MV-4-11 (cell line): ENCODE data around the gene TMEM178B.

Experiments used
- DNase-seq: peaks from one replicate; lab custom pipeline; 2025; lab: John Stamatoyannopoulos, UW

TMEM178B gene

DNA sequence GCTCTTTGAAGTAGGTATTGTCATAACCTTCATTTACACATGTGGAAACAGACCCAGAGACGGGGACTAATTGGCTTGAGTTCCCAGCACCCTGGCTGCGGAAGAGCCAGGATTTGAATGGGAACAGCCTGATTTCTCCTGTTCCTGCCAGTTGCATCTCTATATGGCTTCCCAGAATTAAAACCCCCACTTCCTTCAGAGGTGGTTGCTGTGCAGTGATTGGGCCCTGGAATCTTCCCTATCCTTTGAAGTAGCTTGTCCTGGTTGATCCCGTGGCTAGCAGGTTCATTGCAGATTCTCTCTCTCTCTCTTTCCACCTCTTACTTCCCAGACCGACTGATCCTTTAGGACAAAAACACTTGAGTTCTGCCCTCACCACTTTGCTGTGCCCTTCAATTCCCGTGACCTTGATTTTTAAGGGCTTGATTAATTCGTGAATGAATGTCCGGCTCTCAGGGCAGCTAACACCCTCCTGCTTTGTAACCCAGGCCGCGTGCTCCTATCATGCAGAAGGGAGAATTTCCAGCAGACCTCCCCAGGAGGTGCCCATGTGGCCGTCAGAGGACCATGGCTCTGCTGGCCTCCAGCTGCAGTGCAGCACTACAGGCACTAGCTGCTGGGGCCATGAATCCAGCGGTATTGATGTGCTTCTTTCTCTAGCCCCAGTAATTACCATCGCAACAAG, 356.7 kb downstream of the TMEM178B start:
- DNase-seq = no peak

DNA sequence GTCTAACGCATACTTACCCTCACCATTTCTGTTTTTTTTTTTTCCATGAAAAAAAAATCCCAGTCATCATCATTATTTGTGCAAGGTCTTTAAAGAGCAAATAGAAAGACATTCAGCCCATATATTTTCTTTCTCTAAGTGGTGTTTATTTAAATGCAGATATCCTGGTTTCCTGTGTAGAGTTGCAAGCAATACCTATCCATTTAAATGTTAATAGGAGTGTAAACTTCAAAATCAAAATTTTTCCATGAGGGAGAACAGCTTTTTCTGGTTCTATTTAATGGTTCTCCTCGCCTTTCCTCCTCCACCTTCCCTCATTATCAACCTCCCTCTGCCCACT, 357.2 kb downstream of the TMEM178B start:
- no peak for DNase-seq

DNA sequence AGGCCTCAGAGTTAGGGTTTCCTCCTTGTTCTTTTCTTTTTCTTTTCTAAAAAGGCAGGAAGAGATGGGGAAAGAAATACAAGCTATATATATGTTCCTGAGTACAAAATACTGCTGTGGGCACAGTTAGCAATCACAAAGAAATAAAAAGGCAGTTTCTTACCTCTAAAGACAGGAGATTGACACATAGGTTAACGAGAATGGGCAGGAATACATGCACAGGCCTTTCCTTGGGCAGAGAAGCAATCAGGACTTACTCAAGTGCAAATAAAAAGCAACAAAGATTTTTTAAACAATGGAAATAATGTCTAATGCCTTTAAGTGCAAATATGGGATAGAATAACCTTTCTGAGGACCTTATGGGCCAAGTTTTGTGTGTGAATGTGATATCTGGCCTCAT, 357.8 kb downstream of the TMEM178B start:
- no peak for DNase-seq

DNA sequence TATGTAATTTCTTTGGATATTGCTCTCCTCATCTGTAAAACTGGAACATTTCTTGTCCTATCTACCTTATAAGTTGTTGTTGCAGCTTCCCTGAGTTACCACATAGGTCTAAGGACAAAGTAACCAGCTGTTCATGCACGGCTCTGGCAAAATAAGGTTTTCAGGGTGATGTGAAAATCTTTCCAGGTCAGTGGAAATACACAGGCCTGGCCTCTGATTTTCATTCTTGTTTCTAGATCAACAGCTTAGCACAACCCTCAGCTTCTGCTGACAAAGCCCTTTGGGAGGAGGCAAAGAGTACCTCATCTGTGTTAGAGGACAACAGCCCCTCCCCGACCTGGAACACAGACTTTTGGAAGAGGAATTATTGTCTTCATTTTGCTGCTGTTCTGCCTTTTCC, 359.8 kb downstream of the TMEM178B start:
- DNase-seq = no peak

DNA sequence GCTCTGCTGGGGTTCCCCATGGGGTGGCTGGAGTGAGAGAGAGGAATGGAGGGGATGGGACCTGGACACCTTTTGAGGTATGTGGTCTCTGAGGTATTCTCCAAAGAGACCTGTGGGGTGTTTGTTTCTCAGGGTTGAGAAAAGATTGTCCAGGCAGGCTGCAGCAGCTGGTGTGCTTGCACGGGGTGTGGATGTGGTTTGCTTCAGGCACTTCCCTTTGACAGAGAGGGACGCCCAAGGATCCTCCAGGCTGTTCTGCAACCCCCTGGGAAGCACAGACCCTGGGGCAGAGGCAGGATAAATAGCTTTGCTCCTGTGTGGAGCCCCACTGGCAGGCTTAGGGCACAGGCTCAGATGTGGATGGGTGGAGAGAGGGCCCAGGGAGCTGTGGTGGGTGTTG, 362.3 kb downstream of the TMEM178B start:
- no peak for DNase-seq

DNA sequence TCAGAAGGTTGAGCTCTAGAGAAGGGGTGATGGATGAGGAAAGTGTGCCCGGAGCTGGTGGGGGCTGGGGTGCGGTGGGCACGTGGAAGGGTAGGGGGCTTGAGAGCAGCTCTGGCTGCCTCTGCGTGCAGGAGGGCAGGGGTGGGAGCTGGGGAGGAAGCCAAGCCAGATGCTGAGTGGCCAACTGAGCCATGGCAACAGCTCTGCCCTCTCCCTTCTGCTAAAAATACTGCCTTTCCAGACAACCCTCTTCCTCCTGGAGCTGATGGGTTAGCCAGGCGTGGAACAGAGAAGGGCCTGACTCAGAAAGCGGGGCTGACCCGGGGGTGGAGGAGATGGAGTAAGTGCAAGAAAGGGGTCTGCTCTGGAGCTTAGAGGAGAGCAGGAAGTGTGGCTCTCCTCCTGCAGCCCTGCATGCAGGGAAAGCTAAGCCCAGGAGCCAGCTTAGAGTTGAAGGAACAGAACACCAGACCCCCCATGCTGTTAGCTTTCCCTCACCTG, 362.8 kb downstream of the TMEM178B start:
- no peak for DNase-seq

DNA sequence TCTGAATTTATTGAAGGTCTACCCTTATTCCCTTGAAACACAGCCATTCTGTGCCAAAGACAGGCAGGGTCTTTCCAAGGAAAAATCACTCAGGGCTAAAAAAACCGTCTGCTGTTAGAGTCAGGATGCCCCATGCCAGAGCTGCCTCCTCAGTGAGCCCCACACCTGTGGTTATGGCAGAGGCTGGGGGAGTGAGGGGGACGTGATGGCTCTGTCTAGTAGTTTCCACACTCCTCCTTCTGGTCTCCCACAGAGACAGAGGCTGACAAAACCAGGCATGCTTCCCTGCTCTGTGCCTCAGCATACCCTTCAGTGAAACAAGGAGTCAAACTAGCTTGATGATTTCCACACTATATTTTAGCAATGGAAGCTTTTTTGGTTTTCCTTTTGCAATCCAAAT, 365.3 kb downstream of the TMEM178B start:
- no peak for DNase-seq

DNA sequence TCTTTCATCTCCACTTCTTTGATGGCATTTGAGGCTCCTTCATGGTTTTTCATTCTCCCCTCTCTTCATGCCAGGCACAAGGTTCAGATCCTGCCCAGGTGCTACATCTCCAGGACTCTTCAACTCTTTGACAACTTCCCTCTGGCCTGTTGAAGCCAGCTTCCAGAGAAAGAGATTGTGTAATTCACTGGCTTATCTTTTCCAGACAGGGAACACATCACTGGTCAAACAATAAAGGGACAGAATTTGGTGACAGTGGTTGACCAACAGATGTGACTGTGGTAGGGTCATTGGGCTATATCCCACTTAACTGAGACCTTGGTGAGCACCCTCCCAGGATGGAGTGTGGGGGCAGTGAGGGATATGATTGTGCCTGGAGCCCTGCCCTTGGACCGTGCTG, 365.9 kb downstream of the TMEM178B start:
- no peak for DNase-seq

DNA sequence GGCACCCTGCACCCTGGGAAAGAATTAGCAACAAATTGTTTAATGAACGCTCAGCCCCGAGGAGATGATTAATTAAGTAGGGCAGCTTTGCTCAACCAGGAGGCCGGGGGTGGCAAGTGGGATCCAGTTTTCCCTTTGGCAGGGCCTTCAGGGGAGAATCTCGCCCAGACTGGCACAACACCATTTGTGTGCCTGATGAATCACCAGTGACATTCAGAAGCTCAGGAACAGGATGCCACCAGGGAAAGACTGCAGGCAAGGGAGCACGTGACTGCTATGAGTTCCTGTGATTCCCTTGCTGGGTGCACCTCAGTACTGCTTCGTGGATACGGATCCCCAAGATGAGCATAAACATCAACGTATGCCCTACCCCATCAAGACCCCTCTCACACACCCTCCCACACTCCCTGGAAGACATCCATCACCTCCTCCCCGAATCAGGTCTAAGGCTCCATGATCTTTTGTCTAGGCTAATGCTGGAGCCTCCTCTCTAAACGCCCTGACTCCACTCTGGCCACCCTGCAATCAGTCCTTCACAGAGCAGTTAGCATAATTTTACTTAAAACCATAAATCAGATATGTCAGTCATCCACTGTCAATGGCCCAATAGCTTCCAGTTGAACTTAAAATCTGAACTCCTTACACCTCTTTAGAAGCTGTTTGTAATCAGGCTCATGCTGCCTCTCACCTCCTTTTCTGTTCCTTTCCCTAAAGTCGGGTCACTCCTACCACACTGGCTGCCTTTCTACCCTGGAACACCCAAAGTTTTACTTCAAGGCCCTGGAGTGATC, 368.2 kb downstream of the TMEM178B start:
- no peak for DNase-seq

DNA sequence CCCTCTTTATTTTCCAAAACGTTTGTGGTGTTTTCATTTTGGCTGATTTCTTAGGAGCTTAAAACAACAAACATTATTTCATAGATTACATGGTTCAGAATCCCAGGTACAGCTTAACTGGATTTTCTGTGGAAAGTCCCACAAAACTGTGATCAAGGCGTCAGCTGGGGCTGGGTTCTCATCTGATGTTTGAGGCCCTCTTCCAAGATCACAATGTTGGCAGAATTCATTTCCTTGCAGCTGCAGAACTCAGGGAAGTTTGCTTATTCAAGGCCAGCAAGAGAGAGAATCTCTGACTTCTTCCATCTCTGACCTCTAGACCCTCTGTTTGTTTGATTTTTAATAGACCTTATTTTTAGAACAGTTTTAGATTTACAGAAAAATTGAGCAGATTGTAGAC, 368.9 kb downstream of the TMEM178B start:
- no peak for DNase-seq

DNA sequence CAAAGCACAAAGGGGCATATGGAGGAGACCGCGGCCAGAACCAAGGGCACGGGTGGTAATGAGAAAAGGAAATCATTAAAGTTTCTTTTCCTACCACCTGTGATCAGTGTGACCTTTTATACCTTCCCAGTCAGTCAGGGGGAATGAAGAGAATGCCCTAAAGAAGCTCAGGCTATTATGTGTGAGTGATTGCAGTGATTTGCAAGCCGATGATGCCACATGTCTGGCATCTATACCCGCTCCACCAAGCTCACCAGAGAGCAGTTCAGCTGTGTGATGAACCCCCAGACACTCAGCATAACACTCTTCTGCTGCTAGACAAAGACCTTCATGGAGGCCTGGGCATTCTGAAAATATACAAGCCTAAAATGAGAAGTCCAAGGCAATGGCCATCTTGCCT, 371.1 kb downstream of the TMEM178B start:
- DNase-seq = no peak

DNA sequence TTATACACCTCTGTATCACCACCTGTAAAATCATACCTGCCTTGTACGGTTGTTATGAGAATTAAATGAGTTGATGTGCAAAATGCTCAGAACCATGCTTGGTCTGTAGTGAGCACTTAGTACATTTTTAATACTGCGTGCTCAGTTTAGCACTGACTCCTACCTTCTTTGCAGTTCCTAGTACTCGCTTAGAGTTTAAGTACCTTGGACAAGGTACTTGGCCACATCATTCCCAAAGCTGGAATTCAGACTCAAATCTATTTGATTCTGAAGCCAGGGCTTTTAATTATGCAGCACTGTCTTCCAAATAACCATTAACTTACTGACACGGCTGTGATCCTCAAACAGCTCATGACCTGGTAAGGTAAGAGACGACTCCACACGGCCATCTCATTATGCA, 377.4 kb downstream of the TMEM178B start:
- no peak for DNase-seq

DNA sequence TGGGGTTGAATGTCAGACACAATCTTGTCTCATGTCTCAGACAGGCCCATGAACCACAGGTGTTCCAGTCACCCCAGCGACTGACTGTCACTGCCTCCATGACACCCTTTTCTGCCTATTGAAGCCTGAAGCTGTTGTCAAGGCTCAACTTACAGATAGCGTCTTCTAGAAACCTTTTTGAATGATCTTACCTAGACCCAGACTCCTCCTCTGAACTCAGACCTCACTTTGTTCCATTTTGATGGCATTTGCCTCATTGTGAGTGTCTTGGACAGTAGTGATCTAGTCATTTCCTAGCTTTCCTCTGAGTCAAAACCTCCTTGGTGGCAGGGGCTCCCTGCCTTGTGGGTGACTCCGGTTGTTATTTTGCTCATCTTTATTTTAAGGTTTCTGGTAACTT, 379.0 kb downstream of the TMEM178B start:
- DNase-seq = no peak

DNA sequence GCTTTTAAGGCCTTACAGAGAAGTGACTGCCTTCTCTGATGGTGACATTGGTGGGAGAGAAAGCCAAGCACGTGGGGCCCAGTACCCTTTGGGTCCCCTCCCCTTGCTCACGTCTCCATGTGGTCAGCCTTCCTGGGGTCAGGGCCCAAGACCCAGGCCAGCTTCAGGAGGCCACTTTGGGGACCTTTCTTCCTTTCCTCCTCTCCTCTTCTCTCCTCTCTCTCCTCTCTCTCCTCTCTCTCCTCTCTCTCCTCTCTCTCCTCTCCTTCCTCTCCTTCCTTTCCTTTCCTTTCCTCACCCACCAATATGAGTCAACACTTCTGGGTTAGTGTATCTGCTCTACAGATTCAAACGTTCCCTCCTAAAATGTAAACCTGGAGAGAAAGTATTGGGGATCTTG, 380.5 kb downstream of the TMEM178B start:
- DNase-seq = no peak

DNA sequence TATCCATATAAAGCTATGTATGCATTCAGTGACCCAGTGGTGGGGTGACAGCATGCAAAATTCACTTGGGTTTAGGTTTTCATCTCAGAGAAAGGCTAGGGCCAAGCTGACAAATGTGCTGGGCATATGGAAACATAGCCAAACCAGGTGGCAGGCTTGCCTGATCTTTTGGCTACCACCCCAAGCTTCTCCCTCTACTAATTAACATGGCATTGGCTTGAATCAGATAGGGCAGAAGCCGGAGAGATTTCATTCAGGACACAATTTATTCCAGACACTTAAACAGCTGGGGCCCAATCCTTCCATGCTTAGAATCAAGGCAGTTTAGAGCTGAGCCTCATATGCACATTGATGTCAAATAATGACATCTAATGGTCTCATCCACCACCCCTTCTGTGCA, 381.9 kb downstream of the TMEM178B start:
- no peak for DNase-seq

DNA sequence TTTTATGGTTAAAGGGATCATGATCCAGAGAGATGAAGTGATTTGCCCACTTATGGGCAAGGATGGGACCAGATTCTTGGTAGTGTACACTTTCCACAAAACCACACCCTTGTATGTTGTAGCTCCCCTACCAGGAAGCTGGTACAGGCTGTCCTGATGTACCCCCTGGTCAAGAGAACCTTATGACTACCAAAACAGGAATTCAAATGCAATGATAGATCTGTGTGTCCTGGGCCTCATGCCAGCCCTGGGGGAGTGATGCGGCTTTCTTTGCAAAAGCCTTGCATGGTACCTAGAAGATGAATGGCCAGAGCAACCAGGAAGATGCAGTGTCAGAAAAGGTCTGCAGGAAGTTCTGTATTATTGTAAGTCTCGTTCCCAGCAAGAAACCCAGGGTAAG, 382.4 kb downstream of the TMEM178B start:
- DNase-seq = no peak

DNA sequence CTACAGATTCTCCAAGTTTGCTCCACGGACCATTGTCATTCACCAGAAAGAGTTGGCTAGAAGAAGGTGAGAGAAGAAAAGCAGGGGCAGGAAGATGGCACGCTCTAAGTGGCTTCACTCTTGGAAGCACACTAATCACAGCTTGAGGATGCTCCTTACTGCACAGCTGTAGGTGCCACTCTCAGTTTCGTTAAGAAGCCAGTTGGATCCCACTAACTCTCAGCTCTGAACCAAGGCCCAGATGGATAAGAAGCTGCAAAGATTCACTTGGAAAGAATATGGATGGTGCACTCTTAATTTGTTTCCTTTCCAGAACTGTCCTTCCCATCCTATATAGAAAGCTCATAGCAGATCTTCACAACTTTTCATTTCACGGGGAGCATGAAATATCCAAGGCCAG, 382.8 kb downstream of the TMEM178B start:
- DNase-seq = no peak

DNA sequence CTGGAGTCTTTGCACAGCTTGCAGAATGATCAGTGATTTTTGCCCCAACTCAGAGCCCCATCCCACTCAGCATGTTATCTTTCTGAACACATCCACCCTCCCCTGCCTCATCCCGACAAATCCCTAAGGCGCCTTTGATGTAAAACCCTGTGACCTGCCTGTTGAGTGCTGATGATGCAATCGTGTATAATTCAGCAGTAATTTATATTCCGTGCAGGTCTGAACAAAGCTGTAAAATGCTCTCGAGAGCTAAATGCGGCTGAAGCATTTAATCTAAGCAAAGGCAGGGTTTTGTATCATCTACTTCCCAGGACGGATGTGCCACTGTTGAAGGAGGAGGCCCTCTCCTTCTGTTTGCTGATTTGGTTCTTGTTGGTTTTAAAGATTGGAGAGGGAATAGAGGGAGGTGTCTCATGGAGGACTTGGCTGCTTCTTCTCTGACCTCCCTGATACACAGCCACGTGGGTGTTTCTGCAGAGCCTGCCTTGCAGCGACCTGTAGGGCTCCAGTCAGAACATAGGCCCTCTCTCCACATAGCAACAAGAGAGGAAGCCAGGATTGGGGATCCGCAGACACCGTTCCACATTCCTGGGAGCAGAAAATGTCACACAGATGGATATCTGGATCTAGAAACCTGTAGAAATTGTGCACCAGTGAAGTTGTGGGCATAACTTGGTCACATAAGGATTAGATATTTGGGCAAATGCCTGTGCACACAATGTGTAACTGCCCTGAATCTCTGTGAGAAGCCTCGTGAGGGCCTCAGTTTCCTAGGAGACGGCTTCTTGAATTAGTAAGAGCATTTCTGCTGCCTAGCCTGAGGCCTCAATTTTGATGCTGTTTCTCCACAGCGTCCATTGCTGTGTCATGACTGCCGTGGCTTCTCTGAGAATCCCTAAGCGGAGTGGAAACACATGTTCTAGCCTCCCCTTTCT, 387.2 kb downstream of the TMEM178B start:
- DNase-seq = no peak

DNA sequence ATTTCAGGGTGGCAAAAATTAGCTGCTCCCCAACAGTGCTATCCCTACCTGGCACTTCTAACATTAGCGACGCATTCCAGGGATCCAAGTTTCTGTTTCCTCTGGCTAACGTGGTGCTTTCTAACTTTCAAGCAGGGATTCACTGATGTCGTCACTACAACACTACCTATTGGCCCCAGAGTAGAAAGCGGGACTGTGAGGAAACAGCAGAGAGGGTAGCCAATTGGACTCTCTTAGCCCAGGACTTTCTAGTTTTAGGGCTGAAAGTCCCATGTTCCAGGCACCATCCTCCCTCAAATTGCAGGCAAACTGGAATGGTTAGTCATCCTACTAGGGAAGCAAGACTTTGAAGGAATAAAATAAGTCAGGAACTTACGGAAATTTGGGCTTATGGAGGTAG, 388.1 kb downstream of the TMEM178B start:
- DNase-seq = no peak

DNA sequence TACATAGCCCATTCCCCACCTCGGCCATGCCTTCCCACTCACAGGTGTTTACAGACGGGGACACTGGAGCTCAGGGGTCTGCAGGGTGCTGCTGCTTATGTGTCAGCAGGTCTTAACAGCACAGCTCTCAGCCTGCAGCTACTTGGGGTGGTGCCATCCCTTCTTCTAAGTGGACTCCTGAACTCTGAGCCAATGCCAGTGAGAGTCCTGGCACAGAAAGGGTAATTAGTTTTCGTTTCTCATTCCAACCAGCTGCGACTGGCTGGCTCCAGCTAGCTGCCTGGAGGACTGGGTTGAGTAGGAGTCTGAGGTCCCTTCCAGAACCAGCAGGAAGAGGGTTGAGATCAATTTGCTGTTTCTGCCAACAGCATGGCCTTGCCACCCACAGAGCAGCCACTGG, 389.1 kb downstream of the TMEM178B start:
- DNase-seq = no peak

DNA sequence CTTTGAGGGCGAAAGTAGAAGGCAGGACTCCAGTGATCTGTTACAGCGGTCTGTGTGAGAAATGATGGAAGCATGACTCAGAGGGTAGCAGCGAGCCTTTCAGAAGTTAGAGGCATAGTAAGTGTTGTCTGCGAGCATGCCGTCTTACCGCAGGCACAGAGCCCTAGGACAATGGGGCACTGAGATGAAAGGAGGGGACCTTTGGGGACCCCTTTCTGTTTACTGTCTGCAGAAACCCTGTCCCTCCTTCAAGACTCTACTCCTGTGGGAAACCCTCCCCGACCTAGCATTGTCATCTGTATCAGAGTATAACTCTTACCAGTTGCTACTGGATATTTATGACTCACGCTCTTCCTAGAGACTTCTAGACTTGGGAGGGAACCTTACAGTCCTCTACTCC, 390.1 kb downstream of the TMEM178B start:
- no peak for DNase-seq

DNA sequence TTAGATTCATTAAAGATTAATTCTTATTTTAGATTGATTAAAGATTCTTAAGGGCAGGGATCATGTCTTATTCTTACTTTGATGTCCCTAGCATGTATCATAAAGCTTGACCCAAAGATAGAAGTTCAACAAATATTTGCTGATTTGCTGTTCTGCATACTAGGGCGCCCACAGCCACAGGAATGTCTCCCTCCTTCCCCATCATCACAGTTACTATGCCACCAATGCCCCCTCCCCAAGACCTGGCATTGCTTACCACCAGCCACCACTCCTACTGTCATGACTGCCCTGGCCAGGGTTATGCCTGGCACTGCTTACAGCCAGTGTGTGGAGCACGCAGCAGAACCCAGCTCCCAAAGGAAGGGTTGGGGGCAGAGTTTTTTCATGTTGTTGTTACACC, 390.7 kb downstream of the TMEM178B start:
- no peak for DNase-seq
